Measurements from ENCODE around the gene ASB6.
A peak's percentile ranks its signal among the peaks of the same experiment; 100 is the strongest.

Gene ASB6

GRCh38 chr9:129641750-129642585, at the start of gene ASB6:
TSS of gene ASB6 (minus strand) at chr9:129642151. CDS start at chr9:129641999, 152 bp downstream.
- DNase-seq (ENCODE audit: low spot score) = peak; percentile 100

GRCh38 chr9:129688285-129689043, 46.5 kb upstream of the ASB6 start:
- DNase-seq (ENCODE audit: low spot score) = no peak

GRCh38 chr9:129687391-129687790, 45.4 kb upstream of the ASB6 start:
- no peak for DNase-seq (ENCODE audit: low spot score)

- DNase-seq (ENCODE audit: low spot score) = no peak
Observed at GRCh38 chr9:129686736-129687135, 44.8 kb upstream of the ASB6 start.

GRCh38 chr9:129685933-129686259, 43.9 kb upstream of the ASB6 start:
- no peak for DNase-seq (ENCODE audit: low spot score)

GRCh38 chr9:129685220-129685932, 43.4 kb upstream of the ASB6 start:
- peak; percentile 63 for DNase-seq (ENCODE audit: low spot score)

GRCh38 chr9:129682381-129682780, 40.4 kb upstream of the ASB6 start:
- no peak for DNase-seq (ENCODE audit: low spot score)

GRCh38 chr9:129681924-129682323, 40.0 kb upstream of the ASB6 start:
- DNase-seq (ENCODE audit: low spot score) = no peak

- DNase-seq (ENCODE audit: low spot score) = no peak
Observed at GRCh38 chr9:129679537-129679936, 37.6 kb upstream of the ASB6 start.

- DNase-seq (ENCODE audit: low spot score) = no peak
Observed at GRCh38 chr9:129678844-129679243, 36.9 kb upstream of the ASB6 start.

GRCh38 chr9:129677456-129677855, 35.5 kb upstream of the ASB6 start:
- DNase-seq (ENCODE audit: low spot score) = peak; percentile 55

- DNase-seq (ENCODE audit: low spot score) = peak; percentile 80
Observed at GRCh38 chr9:129676975-129677374, 35.0 kb upstream of the ASB6 start.

- no peak for DNase-seq (ENCODE audit: low spot score)
Observed at GRCh38 chr9:129676287-129676686, 34.3 kb upstream of the ASB6 start.

GRCh38 chr9:129675620-129676019, 33.7 kb upstream of the ASB6 start:
- DNase-seq (ENCODE audit: low spot score) = no peak

GRCh38 chr9:129674229-129674628, 32.3 kb upstream of the ASB6 start:
- no peak for DNase-seq (ENCODE audit: low spot score)

- DNase-seq (ENCODE audit: low spot score) = no peak
Observed at GRCh38 chr9:129673602-129674001, 31.7 kb upstream of the ASB6 start.

GRCh38 chr9:129672702-129673101, 30.8 kb upstream of the ASB6 start:
- DNase-seq (ENCODE audit: low spot score) = no peak

GRCh38 chr9:129671519-129671918, 29.6 kb upstream of the ASB6 start:
- peak; percentile 51 for DNase-seq (ENCODE audit: low spot score)

- no peak for DNase-seq (ENCODE audit: low spot score)
Observed at GRCh38 chr9:129671065-129671464, 29.1 kb upstream of the ASB6 start.

- peak; percentile 73 for DNase-seq (ENCODE audit: low spot score)
Observed at GRCh38 chr9:129669946-129670345, 28.0 kb upstream of the ASB6 start.

- peak; percentile 86 for DNase-seq (ENCODE audit: low spot score)
Observed at GRCh38 chr9:129669141-129669718, 27.3 kb upstream of the ASB6 start.

GRCh38 chr9:129667850-129668249, 25.9 kb upstream of the ASB6 start:
- DNase-seq (ENCODE audit: low spot score) = peak; percentile 67

All from AG20443 (cell line).